SK-N-SH (cell line): ENCODE results near the gene SSRP1. TPM values are rescaled to one million over a fixed set of nuclear protein-coding genes. Genes with fewer than 3 reads are reported as not detected.

Experiments
- CTCF ChIA-PET: fragments of 300-600, 350-600 bp; formaldehyde crosslinking; extraction: SDS; loops from one replicate; lab custom pipeline; 2021; lab: Yijun Ruan, JAX
- POLR2A ChIA-PET: fragments of 350-600 bp; sonication (Branson Sonifier 250); formaldehyde crosslinking; extraction: SDS; loops from one replicate; lab custom pipeline; 2020; ENCODE audit warnings: antibody characterized with exemption, inconsistent platforms; lab: Yijun Ruan, JAX
- DNase-seq: peaks from one replicate; pipeline ENCODE4 v3.0.0; 2012
- H2AFZ ChIP-seq: fragments of 200-600 bp; sonication (generic); 2 replicates; pipeline ENCODE4 v1.8.1; 2016; ENCODE audit warnings: antibody characterized with exemption, mild to moderate bottlenecking, low read depth
- H3F3A ChIP-seq: fragments of 200-600 bp; sonication (generic); replicated peaks from 2 replicates; pipeline ENCODE3; 2016; ENCODE audit warnings: antibody characterized with exemption, mild to moderate bottlenecking; ENCODE audit not compliant: insufficient read depth
- H3K27ac ChIP-seq, 2 experiments: fragments of 200-500 bp in 1 of 2; fragments of 200-600 bp in 1 of 2; sonication (Bioruptor generic) in 1 of 2; sonication (generic), shearing (Covaris generic) in 1 of 2; 2 replicates each; pipeline versions ENCODE4 v1.5.1 to v1.6.1; 2014 to 2016; ENCODE audit warnings: low read depth in 2 of 2, inconsistent platforms in 1 of 2, low read length in 1 of 2, mild to moderate bottlenecking in 1 of 2, mixed read lengths in 1 of 2
- H3K27me3 ChIP-seq: fragments of 200-600 bp; sonication (generic), shearing (Covaris generic); 2 replicates; pipeline ENCODE4 v1.6.1; 2016; ENCODE audit warnings: mixed run types; ENCODE audit not compliant: insufficient read depth
- H3K36me3 ChIP-seq, 2 experiments: fragments of 200-500 bp in 1 of 2; fragments of 200-600 bp in 1 of 2; sonication (Bioruptor generic) in 1 of 2; sonication (generic) in 1 of 2; replicated peaks in 1 of 2; 2 replicates each; pipeline versions ENCODE3 to v1.5.1; 2014 to 2016; ENCODE audit warnings: low read length in 1 of 2, mild to moderate bottlenecking in 1 of 2; ENCODE audit not compliant: insufficient read depth in 2 of 2, control insufficient read depth in 1 of 2
- H3K4me1 ChIP-seq, 2 experiments: fragments of 200-500 bp in 1 of 2; fragments of 200-600 bp in 1 of 2; sonication (Bioruptor generic) in 1 of 2; sonication (generic), shearing (Covaris generic) in 1 of 2; 2 replicates each; pipeline versions ENCODE4 v1.5.1 to v1.6.1; 2014 to 2016; ENCODE audit warnings: low read depth in 1 of 2, low read length in 1 of 2, mixed run types in 1 of 2; ENCODE audit not compliant: insufficient read depth in 2 of 2, control insufficient read depth in 1 of 2
- H3K4me2 ChIP-seq: fragments of 200-600 bp; sonication (generic), shearing (Covaris generic); 2 replicates; pipeline ENCODE4 v1.6.1; 2017; ENCODE audit warnings: mixed run types
- H3K4me3 ChIP-seq, 2 experiments: fragments of 200-500 bp in 1 of 2; fragments of 200-600 bp in 1 of 2; sonication (Bioruptor generic) in 1 of 2; sonication (generic), shearing (Covaris generic) in 1 of 2; 2 replicates each; pipeline versions ENCODE4 v1.5.1 to v1.8.1; 2014 to 2016; ENCODE audit warnings: low read depth in 2 of 2, inconsistent platforms in 1 of 2, low read length in 1 of 2, mild to moderate bottlenecking in 1 of 2, mixed read lengths in 1 of 2, moderate library complexity in 1 of 2
- H3K79me2 ChIP-seq: fragments of 200-600 bp; sonication (generic); 2 replicates; pipeline ENCODE4 v1.8.1; 2017; ENCODE audit warnings: mild to moderate bottlenecking; ENCODE audit not compliant: insufficient read depth
- H3K9ac ChIP-seq: fragments of 200-600 bp; sonication (generic); 2 replicates; pipeline ENCODE4 v1.6.1; 2017; ENCODE audit warnings: mixed run types
- H3K9me2 ChIP-seq: fragments of 200-600 bp; sonication (generic); 2 replicates; pipeline ENCODE4 v1.6.1; 2017; ENCODE audit warnings: mixed run types
- H3K9me3 ChIP-seq: fragments of 200-600 bp; sonication (generic); 2 replicates; pipeline ENCODE4 v1.6.1; 2017; ENCODE audit warnings: mixed run types, mild to moderate bottlenecking, moderate library complexity
- H4K20me1 ChIP-seq: fragments of 200-600 bp; sonication (generic); 2 replicates; pipeline ENCODE4 v1.6.1; 2017; ENCODE audit warnings: mild to moderate bottlenecking, mixed run types; ENCODE audit not compliant: insufficient read depth
- EP300 ChIP-seq, 2 experiments: IDR thresholded peaks; 2 replicates each; pipeline versions ENCODE4 v1.4.0 to v1.6.1; 2012; ENCODE audit warnings: borderline replicate concordance in 1 of 2, low read depth in 1 of 2, low read length in 1 of 2
- EZH2phosphoT487 ChIP-seq: fragments of 200-600 bp; sonication (generic); IDR thresholded peaks from 2 replicates; pipeline ENCODE4 v1.6.1; 2017; ENCODE audit warnings: low read depth, mixed run types, mild to moderate bottlenecking, antibody characterized with exemption, moderate library complexity, borderline replicate concordance
- GABPA ChIP-seq: IDR thresholded peaks from 2 replicates; pipeline ENCODE4 v1.4.0; 2012; ENCODE audit warnings: low read depth, mild to moderate bottlenecking
- MXI1 ChIP-seq: IDR thresholded peaks from 2 replicates; pipeline ENCODE4 v1.6.1; 2012; ENCODE audit warnings: mild to moderate bottlenecking, low read depth, low read length, improper control_type of control experiment
- NFIC ChIP-seq: IDR thresholded peaks from 2 replicates; pipeline ENCODE4 v1.4.0; 2012; ENCODE audit warnings: borderline replicate concordance
- NRF1 ChIP-seq: IDR thresholded peaks from 2 replicates; pipeline ENCODE4 v1.6.1; 2012; ENCODE audit warnings: low read depth, mild to moderate bottlenecking, low read length
- RAD21 ChIP-seq: IDR thresholded peaks from 2 replicates; pipeline ENCODE4 v1.6.1; 2012; ENCODE audit warnings: mild to moderate bottlenecking, low read length
- REST ChIP-seq: IDR thresholded peaks from 2 replicates; pipeline ENCODE4 v1.6.1; 2012; ENCODE audit warnings: mild to moderate bottlenecking, low read depth, low read length, moderate library complexity
- RFX5 ChIP-seq: IDR thresholded peaks from 2 replicates; pipeline ENCODE4 v1.6.1; 2012; ENCODE audit warnings: mild to moderate bottlenecking, improper control_type of control experiment, low read length
- RXRA ChIP-seq: IDR thresholded peaks from 2 replicates; pipeline ENCODE4 v1.4.0; 2012; ENCODE audit warnings: low read depth, mild to moderate bottlenecking, borderline replicate concordance
- SMC3 ChIP-seq: IDR thresholded peaks from 2 replicates; pipeline ENCODE4 v1.6.1; 2012; ENCODE audit warnings: low read depth, low read length, improper control_type of control experiment
- TAF1 ChIP-seq: IDR thresholded peaks from 2 replicates; pipeline ENCODE4 v1.6.1; 2012; ENCODE audit warnings: low read depth, mild to moderate bottlenecking, low read length, moderate library complexity, borderline replicate concordance
- TEAD4 ChIP-seq: IDR thresholded peaks from 2 replicates; pipeline ENCODE4 v1.4.0; 2012; ENCODE audit warnings: mild to moderate bottlenecking, borderline replicate concordance; ENCODE audit not compliant: insufficient read depth
- USF2 ChIP-seq: fragments of 150-350 bp; IDR thresholded peaks from 2 replicates; pipeline ENCODE4 v1.6.1; 2017; ENCODE audit warnings: antibody characterized with exemption, low read length, low read depth, borderline replicate concordance
- YY1 ChIP-seq: IDR thresholded peaks from 2 replicates; pipeline ENCODE4 v1.4.0; 2012; ENCODE audit warnings: low read depth, mild to moderate bottlenecking
- ZBTB33 ChIP-seq: IDR thresholded peaks from 2 replicates; pipeline ENCODE4 v1.4.0; 2012; ENCODE audit warnings: low read depth, borderline replicate concordance
- WGBS: methylation state at CpG from one replicate; pipeline ENCODE4 v1.1.6; 2017; ENCODE audit warnings: low lambda C conversion rate; 5-methylcytosine and 5-hydroxymethylcytosine counted together
- polyA plus RNA-seq, 3 experiments: library from polyadenylated mRNA; depleted of rRNA; stranded (reverse); fragments of >200 nt; gene quantifications; 2 replicates each; pipeline ENCODE4 v1.2.3, GENCODE V29; 2012

Gene SSRP1
- polyA plus RNA-seq, 1 of the 3 experiments (the other 2 are of a cell fraction), result 137 TPM

GRCh38 chr11:57373146-57373545 is 37.5 kb upstream of the SSRP1 start:
- no peak overlapping the region for H3K4me2 ChIP-seq
- no peaks in the 10 kb centered on the region for H3K79me2 ChIP-seq
- POLR2A ChIA-PET, result no interaction called here
- no peaks in the 10 kb centered on the region for H3F3A ChIP-seq
- H4K20me1 ChIP-seq, result no peaks in the 10 kb centered on the region
- TF ChIP-seq SMC3, result no peak
- TF ChIP-seq YY1, result no peak
- no peak for TF ChIP-seq NRF1
- no peak for TF ChIP-seq TEAD4
- no peak for TF ChIP-seq ZBTB33
- no peak for TF ChIP-seq EP300 (IDR thresholded peaks at IDR 0.05; ENCODE audit: borderline replicate concordance in 1 of 2, low read depth in 1 of 2, low read length in 1 of 2)
- TF ChIP-seq TAF1, result no peak
- no peak for TF ChIP-seq USF2
- TF ChIP-seq NFIC, result no peak
- TF ChIP-seq MXI1, result no peak
- TF ChIP-seq EZH2phosphoT487, result no peak
- TF ChIP-seq RAD21, result no peak
- no peak for TF ChIP-seq RXRA
- no peak overlapping the region for H2AFZ ChIP-seq
- H3K9me3 ChIP-seq, result no peaks in the 10 kb centered on the region
- H3K9me2 ChIP-seq, result no peaks in the 10 kb centered on the region
- no peak overlapping the region for H3K27ac ChIP-seq
- H3K4me3 ChIP-seq, result no peak overlapping the region
- WGBS, result 37% methylated on average over 3 of the region's 3 CpGs
- no peaks in the 10 kb centered on the region; a peak in 1 of 4 replicates for H3K4me1 ChIP-seq
- no peaks in the 10 kb centered on the region for H3K27me3 ChIP-seq
- no peak overlapping the region for H3K9ac ChIP-seq
- no peaks in the 10 kb centered on the region for H3K36me3 ChIP-seq
- CTCF ChIA-PET, result interaction anchor here (0.7 to 1.9 kb wide), 4 partner anchors 14 to 86 kb away, joined by 3 to 6 read pairs (median 4); no protein-coding TSS in a partner anchor
- no peak for DNase-seq

GRCh38 chr11:57370941-57371340 is 35.2 kb upstream of the SSRP1 start:
- TF ChIP-seq REST (no peak), RFX5 (no peak), GABPA (no peak), MXI1 (no peak)
- no peak for DNase-seq
- H3K9me2 ChIP-seq, result no peaks in the 10 kb centered on the region
- no peaks in the 10 kb centered on the region for H4K20me1 ChIP-seq
- no peaks in the 10 kb centered on the region for H3K27me3 ChIP-seq
- no peak overlapping the region for H3K27ac ChIP-seq
- H3K4me1 ChIP-seq, result no peaks in the 10 kb centered on the region
- no peaks in the 10 kb centered on the region for H3K36me3 ChIP-seq
- H3K9me3 ChIP-seq, result no peaks in the 10 kb centered on the region
- no peak overlapping the region for H2AFZ ChIP-seq
- no peak overlapping the region for H3K9ac ChIP-seq
- H3K4me2 ChIP-seq, result no peak overlapping the region
- H3F3A ChIP-seq, result no peaks in the 10 kb centered on the region
- H3K79me2 ChIP-seq, result no peaks in the 10 kb centered on the region
- CTCF ChIA-PET, result interaction anchor here (1.6 kb wide), 2 partner anchors 21 to 25 kb away, joined by 5 to 8 read pairs; no protein-coding TSS in a partner anchor
- H3K4me3 ChIP-seq, result no peak overlapping the region
- POLR2A ChIA-PET, result no interaction called here
